ENCODE data around the gene ANKRD42.

The ANKRD42 gene

DNA sequence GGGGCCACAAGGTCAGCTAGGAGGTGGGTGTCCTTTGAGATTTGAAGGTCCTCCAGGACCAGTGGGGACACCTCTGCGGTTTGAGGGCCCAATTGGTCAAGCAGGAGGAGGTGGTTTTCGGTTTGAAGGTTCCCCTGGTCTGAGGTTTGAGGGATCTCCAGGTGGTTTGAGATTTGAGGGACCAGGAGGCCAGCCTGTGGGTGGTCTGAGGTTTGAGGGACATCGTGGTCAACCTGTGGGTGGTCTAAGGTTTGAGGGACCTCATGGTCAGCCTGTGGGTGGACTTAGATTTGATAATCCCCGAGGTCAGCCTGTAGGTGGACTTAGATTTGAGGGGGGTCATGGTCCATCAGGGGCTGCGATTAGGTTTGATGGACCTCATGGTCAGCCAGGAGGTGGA lies 24.8 kb upstream of the ANKRD42 start:
- peak; percentile 38 for FAIRE-seq
- no peak for DNase-seq (ENCODE audit: insufficient read length, low spot score)
- TF ChIP-seq POLR2AphosphoS5 (IDR thresholded peaks at IDR 0.05; ENCODE audit: low read depth, low read length) (peak; percentile 32; the same call in 1 of the 2 replicates), SPI1 (IDR thresholded peaks at IDR 0.05; ENCODE audit: low read depth, low read length) (no peak)

- DNase-seq (ENCODE audit: insufficient read length, low spot score) (no peak), FAIRE-seq (peak; percentile 31)
- TF ChIP-seq SPI1 (IDR thresholded peaks at IDR 0.05; ENCODE audit: low read depth, low read length) (no peak), POLR2A (IDR thresholded peaks at IDR 0.05; ENCODE audit: low read depth, low read length) (no peak), POU2F2 (IDR thresholded peaks at IDR 0.05; ENCODE audit: low read depth, low read length) (no peak), PAX5 (IDR thresholded peaks at IDR 0.05; ENCODE audit: insufficient read depth, low read length, severe bottlenecking) (no peak), POLR2AphosphoS5 (IDR thresholded peaks at IDR 0.05; ENCODE audit: low read depth, low read length) (no peak), TAF1 (IDR thresholded peaks at IDR 0.05; ENCODE audit: low read depth, low read length) (no peak)
These were observed 22.6 kb upstream of the ANKRD42 start for GRCh38 chr11:83170865-83171264.

- no peak for FAIRE-seq
- DNase-seq (ENCODE audit: insufficient read length, low spot score): no peak
- TF ChIP-seq POLR2AphosphoS5 (IDR thresholded peaks at IDR 0.05; ENCODE audit: low read depth, low read length): no peak
- no peak for TF ChIP-seq SPI1 (IDR thresholded peaks at IDR 0.05; ENCODE audit: low read depth, low read length)
- TF ChIP-seq PAX5 (IDR thresholded peaks at IDR 0.05; ENCODE audit: insufficient read depth, low read length, severe bottlenecking): no peak
- no peak for TF ChIP-seq POU2F2 (IDR thresholded peaks at IDR 0.05; ENCODE audit: low read depth, low read length)
- TF ChIP-seq POLR2A (IDR thresholded peaks at IDR 0.05; ENCODE audit: low read depth, low read length): no peak
- TF ChIP-seq TAF1 (IDR thresholded peaks at IDR 0.05; ENCODE audit: low read depth, low read length): no peak
These were observed 21.0 kb upstream of the ANKRD42 start for GRCh38 chr11:83172551-83172950.

GRCh38 chr11:83174008-83174407 lies 19.5 kb upstream of the ANKRD42 start:
- TF ChIP-seq PAX5 (IDR thresholded peaks at IDR 0.05; ENCODE audit: insufficient read depth, low read length, severe bottlenecking) (no peak), POLR2A (IDR thresholded peaks at IDR 0.05; ENCODE audit: low read depth, low read length) (no peak), POLR2AphosphoS5 (IDR thresholded peaks at IDR 0.05; ENCODE audit: low read depth, low read length) (no peak), TAF1 (IDR thresholded peaks at IDR 0.05; ENCODE audit: low read depth, low read length) (no peak), SPI1 (IDR thresholded peaks at IDR 0.05; ENCODE audit: low read depth, low read length) (no peak), POU2F2 (IDR thresholded peaks at IDR 0.05; ENCODE audit: low read depth, low read length) (no peak)
- no peak for DNase-seq (ENCODE audit: insufficient read length, low spot score)
- no peak for FAIRE-seq

DNA sequence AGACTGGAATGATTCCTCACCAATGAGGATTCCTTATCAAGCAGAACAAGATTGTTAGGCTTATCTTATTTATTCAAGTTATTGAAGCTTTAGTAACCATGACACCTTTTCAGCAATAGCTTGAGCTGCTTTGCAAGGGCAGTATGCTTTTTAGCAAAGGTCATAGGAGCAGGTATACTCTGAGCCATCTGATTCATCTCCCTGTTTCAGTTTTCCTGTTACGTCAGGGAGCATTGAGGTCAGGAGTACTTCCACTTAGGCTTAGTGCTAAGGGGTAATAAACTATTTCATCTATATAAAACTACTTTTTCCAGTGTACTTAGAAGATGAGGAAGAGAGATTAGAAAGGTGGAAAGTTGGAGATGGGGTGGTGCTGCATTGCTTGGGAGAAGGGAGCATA lies 17.7 kb upstream of the ANKRD42 start:
- TF ChIP-seq POLR2AphosphoS5 (IDR thresholded peaks at IDR 0.05; ENCODE audit: low read depth, low read length) (no peak), POLR2A (IDR thresholded peaks at IDR 0.05; ENCODE audit: low read depth, low read length) (no peak), PAX5 (IDR thresholded peaks at IDR 0.05; ENCODE audit: insufficient read depth, low read length, severe bottlenecking) (no peak), TAF1 (IDR thresholded peaks at IDR 0.05; ENCODE audit: low read depth, low read length) (no peak), POU2F2 (IDR thresholded peaks at IDR 0.05; ENCODE audit: low read depth, low read length) (no peak), SPI1 (IDR thresholded peaks at IDR 0.05; ENCODE audit: low read depth, low read length) (no peak)
- FAIRE-seq: no peak

DNA sequence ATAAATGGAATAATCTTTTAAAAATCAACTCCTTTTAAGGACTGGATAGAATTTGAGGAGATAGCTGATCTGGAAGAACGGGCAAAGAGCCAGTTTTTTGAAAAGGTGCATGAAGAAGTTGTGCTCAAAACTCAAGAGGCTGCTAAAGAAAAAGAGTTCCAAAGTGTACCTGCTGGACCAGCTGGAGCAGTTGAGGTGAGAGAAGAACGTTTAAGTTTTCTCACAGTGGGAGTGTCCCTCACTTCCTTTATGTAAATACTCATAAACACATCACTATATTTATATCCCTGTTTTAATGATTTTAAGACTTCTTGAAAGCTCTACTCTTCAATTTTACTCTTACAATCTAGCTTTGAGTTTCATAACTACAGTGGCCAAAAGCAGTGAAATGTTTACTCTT lies 11.7 kb upstream of the ANKRD42 start:
- FAIRE-seq: no peak
- DNase-seq (ENCODE audit: insufficient read length, low spot score): no peak
- no peak for TF ChIP-seq POLR2AphosphoS5 (IDR thresholded peaks at IDR 0.05; ENCODE audit: low read depth, low read length)
- TF ChIP-seq TAF1 (IDR thresholded peaks at IDR 0.05; ENCODE audit: low read depth, low read length): no peak

More for the DNA sequence above, 17.7 kb upstream of the ANKRD42 start:
- no peak for DNase-seq (ENCODE audit: insufficient read length, low spot score)

DNA sequence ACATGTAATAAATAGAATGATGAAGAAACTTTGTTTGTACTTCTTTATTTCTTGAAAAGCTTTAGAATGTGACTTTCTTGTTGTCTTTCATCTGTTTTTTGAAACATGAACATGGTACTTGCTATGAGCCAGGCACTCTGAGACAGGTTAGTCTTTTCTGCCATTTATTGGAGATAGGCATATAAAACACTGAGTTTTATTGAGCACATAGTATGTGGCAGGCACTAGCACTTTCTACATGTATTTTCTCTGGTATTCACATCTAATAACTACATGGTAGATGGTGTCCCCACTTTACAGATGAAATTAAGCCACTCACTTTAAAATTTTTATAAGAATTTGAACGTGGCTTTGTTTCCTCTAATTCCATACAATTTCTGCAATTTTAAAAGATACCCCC lies 7.7 kb upstream of the ANKRD42 start:
- no peak for FAIRE-seq

DNA sequence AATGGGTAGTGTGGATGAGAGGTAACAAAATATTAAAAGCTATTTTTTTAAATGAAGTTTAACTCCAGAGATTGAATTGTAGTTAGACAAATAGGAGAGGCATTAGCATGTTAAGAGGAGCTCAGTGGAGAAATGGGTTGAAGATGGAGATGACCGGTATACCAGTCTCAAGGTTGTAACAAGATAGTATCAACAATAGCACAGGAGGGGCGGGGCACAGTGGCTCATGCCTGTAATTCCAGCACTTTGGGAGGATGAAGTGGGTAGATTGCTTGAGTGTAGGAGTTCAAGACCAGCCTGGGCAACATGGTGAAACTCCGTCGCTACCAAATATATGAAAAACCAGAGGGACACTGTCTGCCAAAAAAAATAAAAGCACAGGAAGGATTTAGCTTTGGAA lies 6.0 kb upstream of the ANKRD42 start:
- FAIRE-seq: no peak
- DNase-seq (ENCODE audit: insufficient read length, low spot score): no peak

More for the DNA sequence above, 7.7 kb upstream of the ANKRD42 start:
- no peak for DNase-seq (ENCODE audit: insufficient read length, low spot score)
- no peak for TF ChIP-seq POU2F2 (IDR thresholded peaks at IDR 0.05; ENCODE audit: low read depth, low read length)
- TF ChIP-seq SPI1 (IDR thresholded peaks at IDR 0.05; ENCODE audit: low read depth, low read length): no peak
- TF ChIP-seq PAX5 (IDR thresholded peaks at IDR 0.05; ENCODE audit: insufficient read depth, low read length, severe bottlenecking): no peak

GRCh38 chr11:83191491-83191890 lies 2.0 kb upstream of the ANKRD42 start:
- no peak for DNase-seq (ENCODE audit: insufficient read length, low spot score)
- FAIRE-seq: no peak
- no peak for TF ChIP-seq TAF1 (IDR thresholded peaks at IDR 0.05; ENCODE audit: low read depth, low read length)
- no peak for TF ChIP-seq POLR2A (IDR thresholded peaks at IDR 0.05; ENCODE audit: low read depth, low read length)
- TF ChIP-seq SPI1 (IDR thresholded peaks at IDR 0.05; ENCODE audit: low read depth, low read length): no peak
- no peak for TF ChIP-seq POLR2AphosphoS5 (IDR thresholded peaks at IDR 0.05; ENCODE audit: low read depth, low read length)
- TF ChIP-seq PAX5 (IDR thresholded peaks at IDR 0.05; ENCODE audit: insufficient read depth, low read length, severe bottlenecking): no peak
- no peak for TF ChIP-seq POU2F2 (IDR thresholded peaks at IDR 0.05; ENCODE audit: low read depth, low read length)

More for the DNA sequence above, 6.0 kb upstream of the ANKRD42 start:
- no peak for TF ChIP-seq SPI1 (IDR thresholded peaks at IDR 0.05; ENCODE audit: low read depth, low read length)
- no peak; the same call in 1 of the 2 replicates for TF ChIP-seq POLR2AphosphoS5 (IDR thresholded peaks at IDR 0.05; ENCODE audit: low read depth, low read length)
- TF ChIP-seq POLR2A (IDR thresholded peaks at IDR 0.05; ENCODE audit: low read depth, low read length): no peak
- TF ChIP-seq TAF1 (IDR thresholded peaks at IDR 0.05; ENCODE audit: low read depth, low read length): no peak

DNA sequence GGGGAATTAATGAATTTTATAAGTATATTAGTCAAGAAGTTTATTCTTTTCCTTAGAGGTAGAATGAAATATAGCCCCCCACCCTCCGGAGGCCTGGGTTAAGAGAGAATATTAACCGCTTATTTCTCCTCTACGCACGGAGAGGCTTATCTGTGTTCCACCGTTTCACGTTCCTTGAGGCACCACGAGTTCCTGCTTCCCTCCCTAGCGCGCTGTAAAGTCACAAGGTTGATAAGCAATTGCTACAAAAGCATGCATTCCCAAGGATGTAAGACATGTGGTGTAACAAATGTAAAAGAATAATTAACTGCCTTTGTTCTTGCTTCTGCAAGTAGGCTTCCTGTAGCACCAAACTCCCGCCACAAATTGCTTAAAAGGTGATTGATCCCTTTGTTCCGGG lies 1.5 kb upstream of the ANKRD42 start:
- FAIRE-seq (no peak), DNase-seq (ENCODE audit: insufficient read length, low spot score) (no peak)
- TF ChIP-seq PAX5 (IDR thresholded peaks at IDR 0.05; ENCODE audit: insufficient read depth, low read length, severe bottlenecking) (no peak), TAF1 (IDR thresholded peaks at IDR 0.05; ENCODE audit: low read depth, low read length) (no peak), POLR2AphosphoS5 (IDR thresholded peaks at IDR 0.05; ENCODE audit: low read depth, low read length) (no peak), SPI1 (IDR thresholded peaks at IDR 0.05; ENCODE audit: low read depth, low read length) (no peak), POU2F2 (IDR thresholded peaks at IDR 0.05; ENCODE audit: low read depth, low read length) (no peak), POLR2A (IDR thresholded peaks at IDR 0.05; ENCODE audit: low read depth, low read length) (no peak)

Measured in GM12891 (cell line).